SJSA1 (cell line): Measurements from ENCODE around the gene FGD5. TPM values are rescaled to one million over a fixed set of nuclear protein-coding genes. Genes with fewer than 3 reads are reported as not detected.
"Not testable (repeated sequence)": the region's sequence is repeated elsewhere in the genome, so short reads cannot be mapped to it uniquely, and the experiment has no call there.

Experiments
- DNase-seq, 2 experiments: peaks; one replicate each; pipeline ENCODE4 v3.0.0-alpha.2; 2015 to 2020; ENCODE audit warnings: low spot score in 2 of 2, low read depth in 1 of 2
- H3K27ac ChIP-seq: fragments of 250-450 bp; sonication (Bioruptor Pico); 2 replicates; pipeline ENCODE4 v1.5.1; 2020; ENCODE audit warnings: mild to moderate bottlenecking, moderate library complexity
- H3K27me3 ChIP-seq: fragments of 250-450 bp; sonication (Bioruptor Pico); replicated peaks from 2 replicates; pipeline ENCODE4 v1.5.1; 2020; ENCODE audit warnings: mild to moderate bottlenecking, moderate library complexity
- H3K36me3 ChIP-seq: fragments of 250-450 bp; sonication (Bioruptor Pico); 2 replicates; pipeline ENCODE4 v1.5.1; 2020; ENCODE audit warnings: mild to moderate bottlenecking
- H3K4me1 ChIP-seq: fragments of 250-450 bp; sonication (Bioruptor Pico); replicated peaks from 2 replicates; pipeline ENCODE4 v1.6.1; 2021; ENCODE audit warnings: mild to moderate bottlenecking
- H3K4me3 ChIP-seq: fragments of 250-450 bp; sonication (Bioruptor Pico); 2 replicates; pipeline ENCODE4 v1.5.1; 2020; ENCODE audit warnings: mild to moderate bottlenecking
- H3K9me3 ChIP-seq: fragments of 250-450 bp; sonication (Bioruptor Pico); replicated peaks from 2 replicates; pipeline ENCODE4 v1.5.1; 2020; ENCODE audit warnings: mild to moderate bottlenecking
- total RNA-seq: library from RNA; depleted of rRNA; stranded (reverse); fragments of >200 nt; shearing (Covaris generic); gene quantifications from 2 replicates; pipeline ENCODE4 v1.2.3, GENCODE V29; 2014

FGD5 gene
- total RNA-seq, 1 experiment from 2014 or later, result not detected

- no peak overlapping the region for H3K27ac ChIP-seq
- H3K36me3 ChIP-seq, result no peaks in the 10 kb centered on the region
- H3K9me3 ChIP-seq, result no peaks in the 10 kb centered on the region
- no peak overlapping the region for H3K4me3 ChIP-seq
- H3K27me3 ChIP-seq, result peaks cover 25% of the 10 kb centered on the region
- no peaks in the 10 kb centered on the region for H3K4me1 ChIP-seq
- no peak for DNase-seq
Observed at GRCh38 chr3:14805961-14806537, 12.7 kb upstream of the FGD5 start.

GRCh38 chr3:14806641-14807263 lies 12.0 kb upstream of the FGD5 start:
- no peak overlapping the region for H3K4me3 ChIP-seq
- no peak for DNase-seq
- no peaks in the 10 kb centered on the region for H3K4me1 ChIP-seq
- no peak overlapping the region for H3K27ac ChIP-seq
- no peaks in the 10 kb centered on the region for H3K36me3 ChIP-seq
- H3K9me3 ChIP-seq, result no peaks in the 10 kb centered on the region
- H3K27me3 ChIP-seq, result peaks cover 32% of the 10 kb centered on the region

GRCh38 chr3:14808025-14808424 lies 10.7 kb upstream of the FGD5 start:
- no peaks in the 10 kb centered on the region for H3K4me1 ChIP-seq
- peaks cover 41% of the 10 kb centered on the region for H3K27me3 ChIP-seq
- H3K27ac ChIP-seq, result no peak overlapping the region
- H3K4me3 ChIP-seq, result no peak overlapping the region
- no peak for DNase-seq
- H3K36me3 ChIP-seq, result no peaks in the 10 kb centered on the region
- no peaks in the 10 kb centered on the region for H3K9me3 ChIP-seq

- DNase-seq, result no peak
- H3K9me3 ChIP-seq, result no peaks in the 10 kb centered on the region
- H3K27me3 ChIP-seq, result peaks cover 44% of the 10 kb centered on the region
- H3K4me3 ChIP-seq, result no peak overlapping the region
- no peak overlapping the region for H3K27ac ChIP-seq
- H3K36me3 ChIP-seq, result no peaks in the 10 kb centered on the region
- H3K4me1 ChIP-seq, result no peaks in the 10 kb centered on the region
Observed at GRCh38 chr3:14808502-14809266, 10.1 kb upstream of the FGD5 start.

GRCh38 chr3:14809611-14810010 lies 9.2 kb upstream of the FGD5 start:
- peaks cover 51% of the 10 kb centered on the region for H3K27me3 ChIP-seq
- not testable (repeated sequence) for H3K4me1 ChIP-seq, H3K4me3 ChIP-seq

GRCh38 chr3:14810070-14810791 lies 8.5 kb upstream of the FGD5 start:
- H3K4me3 ChIP-seq, result no peak overlapping the region
- H3K36me3 ChIP-seq, result no peaks in the 10 kb centered on the region
- no peak for DNase-seq
- H3K27ac ChIP-seq, result no peak overlapping the region
- no peaks in the 10 kb centered on the region for H3K9me3 ChIP-seq
- H3K4me1 ChIP-seq, result no peaks in the 10 kb centered on the region
- H3K27me3 ChIP-seq, result peaks cover 54% of the 10 kb centered on the region

More at GRCh38 chr3:14809611-14810010, 9.2 kb upstream of the FGD5 start:
- H3K9me3 ChIP-seq, H3K27ac ChIP-seq, DNase-seq, H3K36me3 ChIP-seq: not testable (repeated sequence)

- H3K27ac ChIP-seq, result no peak overlapping the region
- no peaks in the 10 kb centered on the region for H3K36me3 ChIP-seq
- H3K9me3 ChIP-seq, result no peaks in the 10 kb centered on the region
- no peak overlapping the region for H3K4me3 ChIP-seq
- no peaks in the 10 kb centered on the region for H3K4me1 ChIP-seq
- H3K27me3 ChIP-seq, result peaks cover 53% of the 10 kb centered on the region
- DNase-seq, result no peak
Observed at GRCh38 chr3:14810801-14811661, 7.7 kb upstream of the FGD5 start.

GRCh38 chr3:14811684-14812083 lies 7.1 kb upstream of the FGD5 start:
- Histone ChIP-seq H3K9me3 (no peaks in the 10 kb centered on the region), H3K4me3 (no peak overlapping the region), H3K27me3 (peaks cover 59% of the 10 kb centered on the region), H3K4me1 (no peaks in the 10 kb centered on the region), H3K36me3 (no peaks in the 10 kb centered on the region), H3K27ac (no peak overlapping the region)
- DNase-seq, result no peak

GRCh38 chr3:14812196-14812790 lies 6.5 kb upstream of the FGD5 start:
- no peak overlapping the region for H3K27ac ChIP-seq
- no peaks in the 10 kb centered on the region for H3K9me3 ChIP-seq
- no peaks in the 10 kb centered on the region for H3K36me3 ChIP-seq
- no peak overlapping the region for H3K4me3 ChIP-seq
- H3K4me1 ChIP-seq, result no peaks in the 10 kb centered on the region
- H3K27me3 ChIP-seq, result peaks cover 62% of the 10 kb centered on the region
- no peak for DNase-seq

- Histone ChIP-seq H3K4me3 (no peak overlapping the region), H3K36me3 (no peaks in the 10 kb centered on the region), H3K4me1 (no peaks in the 10 kb centered on the region), H3K9me3 (no peaks in the 10 kb centered on the region), H3K27me3 (peaks cover 55% of the 10 kb centered on the region), H3K27ac (no peak overlapping the region)
- no peak for DNase-seq
Observed at GRCh38 chr3:14814411-14814871, 4.3 kb upstream of the FGD5 start.

- no peaks in the 10 kb centered on the region for H3K4me1 ChIP-seq
- no peaks in the 10 kb centered on the region for H3K36me3 ChIP-seq
- H3K27ac ChIP-seq, result no peak overlapping the region
- H3K9me3 ChIP-seq, result no peaks in the 10 kb centered on the region
- H3K27me3 ChIP-seq, result peaks cover 39% of the 10 kb centered on the region
- H3K4me3 ChIP-seq, result no peak overlapping the region
- no peak for DNase-seq
Observed at GRCh38 chr3:14816359-14816758, 2.4 kb upstream of the FGD5 start.

- Histone ChIP-seq H3K4me1 (no peaks in the 10 kb centered on the region), H3K4me3 (no peak overlapping the region), H3K9me3 (no peaks in the 10 kb centered on the region), H3K27ac (no peak overlapping the region), H3K27me3 (peaks cover 29% of the 10 kb centered on the region), H3K36me3 (no peaks in the 10 kb centered on the region)
- DNase-seq, result no peak
Observed at GRCh38 chr3:14819671-14820070, 909 bp downstream of the FGD5 start.

- no peak for DNase-seq
- peaks cover 31% of the 10 kb centered on the region for H3K27me3 ChIP-seq
- H3K36me3 ChIP-seq, result no peaks in the 10 kb centered on the region
- H3K27ac ChIP-seq, result no peak overlapping the region
- no peaks in the 10 kb centered on the region for H3K4me1 ChIP-seq
- no peaks in the 10 kb centered on the region for H3K9me3 ChIP-seq
- H3K4me3 ChIP-seq, result no peak overlapping the region
Observed at GRCh38 chr3:14820156-14820555, 1.4 kb downstream of the FGD5 start.
